Activated naive CD4-positive, alpha-beta T cell treated with anti-CD3 and anti-CD28 coated beads, Interleukin-2, amount 10 ng/mL, durations not matched to agents 7 days and 5 days (primary cell): ENCODE data around the gene CLEC18B.
"Not testable (repeated sequence)": the region's sequence is repeated elsewhere in the genome, so short reads cannot be mapped to it uniquely, and the experiment has no call there.

Experiments used
- CTCF ChIA-PET: fragments of 350-600 bp; sonication (Branson Sonifier 250); formaldehyde crosslinking; loops from one replicate; lab custom pipeline; 2021; ENCODE audit warnings: antibody characterized with exemption; lab: Charles Lee
- DNase-seq: peaks from one replicate; pipeline ENCODE4 v3.0.0-alpha.2; 2020
- H3K27ac Mint-ChIP-seq: one replicate; pipeline ENCODE4 v1.8.0; 2021; ENCODE audit warnings: mild to moderate bottlenecking, moderate library complexity, mixed read lengths
- H3K27me3 Mint-ChIP-seq: one replicate; pipeline ENCODE4 v1.8.0; 2021; ENCODE audit warnings: mild to moderate bottlenecking, mixed read lengths
- H3K36me3 Mint-ChIP-seq: one replicate; pipeline ENCODE4 v1.8.0; 2021; ENCODE audit warnings: mixed read lengths
- H3K4me1 Mint-ChIP-seq: one replicate; pipeline ENCODE4 v1.8.0; 2021; ENCODE audit warnings: mixed read lengths
- H3K4me3 Mint-ChIP-seq: one replicate; pipeline ENCODE4 v1.8.0; 2021; ENCODE audit warnings: mild to moderate bottlenecking, moderate library complexity, mixed read lengths
- H3K9me3 Mint-ChIP-seq: one replicate; pipeline ENCODE4 v1.8.0; 2021; ENCODE audit warnings: mixed read lengths

The CLEC18B gene

DNA sequence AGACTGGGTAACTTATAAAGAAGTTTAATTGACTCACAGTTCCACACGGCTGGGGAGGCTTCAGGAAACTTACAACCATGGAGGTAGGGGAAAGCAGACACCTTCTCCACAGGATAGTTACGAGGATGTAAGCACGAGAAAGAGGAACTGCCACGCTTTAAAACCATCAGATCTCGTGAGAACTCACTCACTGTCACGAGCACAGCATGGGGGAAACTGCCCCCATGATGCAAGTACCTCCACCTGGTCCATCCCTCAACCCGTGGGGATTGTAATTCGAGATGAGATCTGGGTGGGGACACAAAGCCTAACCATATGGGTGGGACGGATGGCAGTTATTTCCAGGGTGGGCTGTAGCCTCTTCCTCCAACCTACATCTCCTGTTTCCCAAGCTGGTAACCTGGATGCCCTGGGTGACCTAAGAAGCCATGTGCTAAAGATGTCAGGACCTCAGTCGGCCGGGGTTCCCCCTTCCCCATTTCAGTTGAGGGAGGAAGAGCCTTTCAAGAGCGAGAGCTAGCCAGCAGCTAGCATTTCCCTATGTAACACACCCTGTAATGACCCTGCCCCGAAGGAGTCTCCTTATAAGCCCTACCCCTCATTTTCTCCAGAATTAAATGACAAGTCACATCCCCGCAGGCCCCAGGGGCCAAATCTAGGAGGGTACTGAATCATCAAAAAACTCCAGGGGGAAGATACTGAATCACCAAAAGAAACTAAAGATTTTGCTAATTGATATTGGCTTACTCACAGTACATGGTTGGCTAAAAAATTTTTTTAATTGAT is 16.9 kb downstream of the CLEC18B start:
- H3K27me3 Mint-ChIP-seq, H3K4me1 Mint-ChIP-seq, H3K4me3 Mint-ChIP-seq, CTCF ChIA-PET, H3K9me3 Mint-ChIP-seq, H3K36me3 Mint-ChIP-seq, DNase-seq, H3K27ac Mint-ChIP-seq: not testable (repeated sequence)

DNA sequence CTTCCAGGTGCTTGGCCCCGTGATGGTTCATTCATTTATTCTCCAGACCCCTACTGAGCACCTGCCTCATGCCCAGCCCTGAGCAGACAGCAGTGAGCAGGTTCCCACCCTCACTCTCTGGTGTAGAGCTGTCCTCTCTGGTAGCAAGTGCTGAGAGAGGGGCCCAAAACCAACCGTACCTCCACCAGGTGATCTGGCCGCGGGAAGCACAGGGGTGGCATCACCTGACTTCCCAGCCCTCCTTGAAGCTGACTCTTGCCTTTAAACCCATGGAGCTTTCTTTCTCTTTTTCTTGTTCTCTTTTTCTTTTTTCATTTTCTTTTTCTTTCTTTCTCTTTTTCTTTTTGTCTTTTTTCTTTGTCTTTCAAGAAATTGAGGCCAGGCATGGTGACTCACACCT is 21.0 kb downstream of the CLEC18B start:
- H3K4me3 Mint-ChIP-seq, H3K4me1 Mint-ChIP-seq, H3K9me3 Mint-ChIP-seq, CTCF ChIA-PET, H3K27ac Mint-ChIP-seq, DNase-seq, H3K36me3 Mint-ChIP-seq: not testable (repeated sequence)
- peaks cover 16% of the 10 kb centered on the region for H3K27me3 Mint-ChIP-seq

DNA sequence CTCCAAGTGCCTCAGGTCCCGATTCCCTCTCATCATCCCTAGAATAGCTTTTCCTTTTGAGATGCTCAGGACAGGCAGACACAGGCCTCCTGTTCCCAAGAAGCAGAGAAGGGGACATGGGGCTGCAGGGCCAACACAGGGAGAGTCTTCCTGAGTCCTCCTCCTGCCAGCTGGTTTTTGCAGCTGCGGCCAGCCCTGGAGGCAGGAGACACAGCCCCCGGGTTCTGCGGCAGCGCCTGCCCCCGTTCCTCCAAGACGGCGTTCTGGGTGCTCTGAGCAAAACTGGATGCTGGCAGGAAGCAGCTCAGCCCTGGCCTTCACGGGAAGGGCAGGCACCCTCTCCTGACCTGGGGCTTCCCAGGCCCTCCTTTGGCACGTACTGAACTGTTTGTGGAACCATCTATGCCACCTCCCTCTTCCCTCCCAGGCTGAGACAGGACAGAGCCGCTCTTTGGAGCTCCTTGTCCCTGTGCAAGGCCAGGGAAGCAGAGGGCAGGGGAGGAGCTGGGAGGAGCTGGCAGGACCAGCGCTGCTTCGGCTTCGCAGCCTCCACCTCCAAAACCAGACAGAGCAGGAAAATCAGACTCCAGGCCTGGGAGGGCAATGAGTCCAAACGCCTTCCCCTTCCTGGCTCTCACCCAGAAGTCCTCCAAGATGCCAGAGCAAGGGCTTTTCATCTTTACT is 22.9 kb downstream of the CLEC18B start:
- H3K36me3 Mint-ChIP-seq, H3K27ac Mint-ChIP-seq, DNase-seq, H3K9me3 Mint-ChIP-seq, H3K4me3 Mint-ChIP-seq, CTCF ChIA-PET, H3K4me1 Mint-ChIP-seq: not testable (repeated sequence)
- H3K27me3 Mint-ChIP-seq = peaks cover 16% of the 10 kb centered on the region

DNA sequence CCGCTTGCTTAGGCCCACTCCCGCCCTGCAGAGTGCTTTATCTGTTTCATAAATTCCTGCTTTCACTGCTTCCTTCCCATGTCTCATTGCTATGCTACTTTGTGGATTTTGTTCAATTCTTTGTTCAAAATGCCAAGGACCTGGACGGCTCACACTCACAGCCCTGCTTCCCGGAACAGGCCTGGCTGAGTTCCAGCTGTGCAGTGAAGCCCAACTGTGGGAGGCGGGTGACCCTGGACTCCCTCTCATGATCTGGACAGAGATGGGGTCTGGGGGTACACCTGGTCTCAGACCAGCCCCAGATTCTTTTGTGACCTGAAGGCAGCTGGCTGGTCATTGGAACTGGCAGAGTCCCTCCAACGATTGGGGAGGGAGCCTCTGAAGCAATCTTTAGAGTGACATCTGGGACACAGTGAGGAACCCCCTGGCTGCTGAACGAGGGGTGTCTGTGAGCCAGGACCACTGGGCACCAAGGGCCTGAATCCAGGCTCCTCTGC is 24.7 kb downstream of the CLEC18B start:
- H3K4me3 Mint-ChIP-seq, DNase-seq, H3K4me1 Mint-ChIP-seq, H3K9me3 Mint-ChIP-seq, H3K36me3 Mint-ChIP-seq, CTCF ChIA-PET, H3K27ac Mint-ChIP-seq: not testable (repeated sequence)
- H3K27me3 Mint-ChIP-seq = peaks cover 18% of the 10 kb centered on the region

DNA sequence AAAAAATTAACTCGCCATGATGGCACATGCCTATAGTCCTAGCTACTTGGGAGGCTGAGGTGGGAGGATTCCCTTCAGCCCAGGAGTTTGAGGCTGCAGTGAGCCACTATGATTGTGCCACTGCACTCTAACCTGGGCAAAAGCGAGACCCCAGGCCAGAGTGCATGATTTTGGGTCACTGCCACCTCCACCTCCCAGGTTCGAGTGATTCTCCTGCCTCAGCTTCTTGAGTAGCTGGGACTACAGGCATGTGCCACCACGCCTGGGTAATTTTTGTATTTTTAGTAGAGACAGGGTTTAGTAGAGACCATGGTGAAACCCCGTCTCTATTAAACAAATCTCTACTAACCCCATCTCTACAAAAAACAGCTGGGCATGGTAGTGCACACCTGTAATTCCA is 26.7 kb downstream of the CLEC18B start:
- H3K9me3 Mint-ChIP-seq, H3K4me3 Mint-ChIP-seq, H3K36me3 Mint-ChIP-seq, H3K4me1 Mint-ChIP-seq, CTCF ChIA-PET, H3K27ac Mint-ChIP-seq, DNase-seq: not testable (repeated sequence)
- H3K27me3 Mint-ChIP-seq = peaks cover 18% of the 10 kb centered on the region

DNA sequence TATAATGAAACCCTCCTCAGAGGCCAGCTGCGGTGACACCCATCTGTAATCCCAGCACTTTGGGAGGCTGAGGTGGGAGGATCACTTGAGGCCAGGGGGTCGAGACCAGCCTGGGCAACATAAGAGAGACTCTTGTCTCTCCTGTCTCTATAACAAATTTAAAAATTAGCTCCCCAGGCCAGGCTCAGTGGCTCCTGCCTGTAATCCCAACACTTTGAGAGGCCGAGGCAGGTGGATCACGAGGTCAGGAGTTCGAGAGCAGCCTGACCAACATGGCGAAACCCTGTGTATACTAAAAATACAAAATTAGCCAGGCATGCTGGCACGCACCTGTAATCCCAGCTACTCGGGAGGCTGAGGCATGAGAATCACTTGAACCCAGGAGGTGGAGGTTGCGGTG is 27.1 kb downstream of the CLEC18B start:
- DNase-seq, H3K36me3 Mint-ChIP-seq, H3K4me3 Mint-ChIP-seq, CTCF ChIA-PET, H3K9me3 Mint-ChIP-seq, H3K27ac Mint-ChIP-seq, H3K4me1 Mint-ChIP-seq: not testable (repeated sequence)
- H3K27me3 Mint-ChIP-seq = peaks cover 18% of the 10 kb centered on the region

DNA sequence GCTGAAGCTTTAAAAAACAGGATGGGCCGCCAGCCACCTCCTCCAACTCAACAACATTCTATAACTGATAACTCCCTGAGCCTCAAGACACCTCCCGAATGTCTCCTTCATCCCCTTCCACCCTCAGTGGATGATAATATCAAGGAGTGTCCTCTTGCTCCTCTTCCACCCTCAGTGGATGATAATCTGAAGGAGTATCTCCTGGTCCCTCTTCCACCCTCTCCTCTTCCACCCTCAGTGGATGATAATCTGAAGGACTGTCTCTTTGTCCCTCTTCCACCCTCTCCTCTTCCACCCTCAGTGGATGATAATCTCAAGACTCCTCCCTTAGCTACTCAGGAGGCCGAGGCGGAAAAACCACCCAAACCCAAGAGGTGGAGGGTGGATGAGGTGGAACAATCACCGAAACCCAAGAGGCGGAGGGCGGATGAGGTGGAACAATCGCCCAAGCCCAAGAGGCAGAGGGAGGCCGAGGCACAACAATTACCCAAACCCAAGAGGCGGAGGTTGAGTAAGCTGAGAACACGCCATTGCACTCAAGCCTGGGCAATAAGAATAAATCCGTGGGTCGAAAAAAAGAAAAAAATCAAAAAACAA is 29.7 kb downstream of the CLEC18B start:
- H3K4me1 Mint-ChIP-seq, DNase-seq, H3K36me3 Mint-ChIP-seq, H3K4me3 Mint-ChIP-seq, H3K27ac Mint-ChIP-seq, CTCF ChIA-PET, H3K9me3 Mint-ChIP-seq, H3K27me3 Mint-ChIP-seq: not testable (repeated sequence)

DNA sequence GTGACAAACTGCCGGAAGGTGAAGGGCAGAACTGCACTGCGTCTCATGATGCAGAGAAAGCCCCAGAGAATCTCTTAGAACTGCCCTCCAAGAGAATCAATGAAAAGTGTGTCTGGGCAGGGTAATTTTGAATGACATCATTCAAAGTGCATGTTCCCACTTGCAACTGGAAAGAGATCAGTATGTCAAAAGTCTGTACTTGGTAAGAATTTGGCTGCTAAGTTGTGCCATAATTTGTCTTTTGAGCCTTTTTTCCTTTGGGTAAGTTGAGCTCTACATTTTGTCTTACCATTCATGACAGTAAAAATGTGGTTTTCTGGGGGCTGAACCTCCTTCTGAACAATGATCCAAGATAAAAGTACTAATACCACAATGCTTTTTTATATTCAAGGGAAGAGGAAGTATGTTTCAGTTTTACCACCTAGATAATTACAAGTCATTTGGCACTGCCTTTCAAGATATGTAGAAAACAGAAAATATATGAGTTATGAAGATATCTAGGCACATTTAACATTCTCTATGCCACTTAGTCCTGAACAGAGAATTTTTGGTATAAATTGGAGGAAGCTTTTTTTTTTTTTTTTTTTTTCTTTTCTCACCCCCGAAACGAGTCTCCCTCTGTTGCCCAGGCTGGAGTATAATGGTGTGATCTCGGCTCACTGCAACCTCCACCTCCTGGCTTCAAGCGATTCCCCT is 38.8 kb downstream of the CLEC18B start:
- H3K27ac Mint-ChIP-seq, CTCF ChIA-PET, DNase-seq, H3K36me3 Mint-ChIP-seq, H3K4me3 Mint-ChIP-seq, H3K4me1 Mint-ChIP-seq, H3K9me3 Mint-ChIP-seq, H3K27me3 Mint-ChIP-seq: not testable (repeated sequence)

DNA sequence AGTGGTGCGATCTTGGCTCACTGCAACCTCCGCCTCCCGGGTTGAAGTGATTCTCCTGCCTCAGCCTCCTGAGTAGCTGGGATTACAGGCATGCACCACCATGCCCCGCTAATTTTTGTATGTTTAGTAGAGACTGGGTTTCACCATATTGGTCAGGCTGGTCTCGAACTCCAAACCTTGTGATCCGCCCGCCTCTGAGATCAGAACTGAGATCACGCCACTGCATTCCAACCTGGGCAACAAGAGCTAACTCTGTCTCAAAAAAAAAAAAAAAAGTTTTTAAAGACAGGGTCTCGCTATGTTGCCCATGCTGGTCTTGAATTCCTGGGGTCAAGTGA is 47.5 kb downstream of the CLEC18B start:
- H3K9me3 Mint-ChIP-seq, H3K4me1 Mint-ChIP-seq, CTCF ChIA-PET, H3K36me3 Mint-ChIP-seq, H3K27me3 Mint-ChIP-seq, DNase-seq, H3K27ac Mint-ChIP-seq, H3K4me3 Mint-ChIP-seq: not testable (repeated sequence)

DNA sequence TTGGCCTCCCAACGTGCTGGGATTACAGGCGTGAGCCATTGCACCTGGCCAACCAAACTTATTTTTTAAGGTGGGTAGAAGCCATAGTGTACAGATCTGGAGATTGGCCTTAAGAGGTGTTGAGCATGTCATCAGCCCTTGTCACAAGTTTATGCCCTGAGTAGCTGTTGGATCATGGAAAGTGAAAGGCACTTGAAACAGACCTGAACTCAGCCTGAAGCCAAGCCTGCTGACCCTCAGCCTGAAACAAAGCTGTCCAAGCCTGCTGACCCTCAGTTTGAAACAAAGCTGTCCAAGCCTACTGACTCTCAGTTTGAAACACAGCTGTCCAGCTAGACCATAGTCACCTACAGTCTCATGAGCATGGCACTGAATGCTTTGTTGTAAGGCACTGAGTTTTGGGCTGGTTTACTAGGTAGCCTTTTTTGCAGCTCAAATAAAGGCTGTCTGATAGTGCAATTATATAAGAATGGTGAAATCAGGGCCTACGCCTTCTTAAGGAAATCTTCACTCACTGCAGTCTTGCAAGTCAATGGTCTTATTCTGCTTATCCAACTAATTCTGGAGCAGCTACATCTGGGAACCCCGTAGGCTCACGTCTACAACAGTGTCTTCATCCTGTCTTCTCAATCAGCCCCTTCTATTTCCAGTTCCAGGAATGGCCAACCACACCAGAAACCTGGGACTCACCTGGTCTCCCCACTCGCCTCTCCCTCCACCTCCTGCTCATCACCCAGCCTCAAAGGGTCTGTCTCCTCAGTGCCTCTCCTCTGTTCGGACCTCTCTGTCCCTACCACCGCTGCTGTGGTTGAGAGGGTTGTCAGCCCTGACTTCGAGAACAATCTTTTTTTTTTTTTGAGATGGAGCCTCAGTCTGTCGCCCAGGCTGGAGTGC is 48.1 kb downstream of the CLEC18B start:
- no peak for DNase-seq
- Mint-ChIP-seq H3K27me3 (no peaks in the 10 kb centered on the region), H3K36me3 (no peaks in the 10 kb centered on the region), H3K4me1 (peaks cover 2% of the 10 kb centered on the region), H3K9me3 (no peaks in the 10 kb centered on the region), H3K4me3 (no peak overlapping the region), H3K27ac (no peak overlapping the region)
- CTCF ChIA-PET = no interaction called here

DNA sequence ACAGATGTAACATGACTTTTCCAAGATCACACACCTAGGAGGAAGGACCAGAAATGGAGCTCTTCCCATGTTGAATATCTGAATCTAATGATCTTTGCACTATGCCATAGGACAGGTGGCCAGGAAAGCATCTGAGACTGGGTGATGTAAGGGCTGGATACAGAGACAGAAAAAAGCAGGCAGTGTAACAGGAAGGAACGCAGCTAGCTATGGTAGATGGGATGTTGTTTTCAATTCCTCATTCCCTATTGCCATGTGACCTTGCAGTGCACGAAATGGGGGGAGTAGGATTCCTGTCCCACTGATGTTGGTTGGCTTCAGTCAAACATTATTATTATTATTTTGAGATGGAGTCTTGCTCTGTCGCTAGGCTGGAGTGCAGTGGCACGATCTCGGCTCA is 48.9 kb downstream of the CLEC18B start:
- no peaks in the 10 kb centered on the region for H3K9me3 Mint-ChIP-seq
- DNase-seq = no peak
- no peak overlapping the region for H3K27ac Mint-ChIP-seq
- H3K4me1 Mint-ChIP-seq = peaks cover 6% of the 10 kb centered on the region
- H3K4me3 Mint-ChIP-seq = no peak overlapping the region
- H3K27me3 Mint-ChIP-seq = no peaks in the 10 kb centered on the region
- peaks cover 1% of the 10 kb centered on the region for H3K36me3 Mint-ChIP-seq
- CTCF ChIA-PET = interaction anchor here (0.9 kb wide), 1 partner anchor 73 kb away, joined by 3 read pairs; no protein-coding TSS in a partner anchor

DNA sequence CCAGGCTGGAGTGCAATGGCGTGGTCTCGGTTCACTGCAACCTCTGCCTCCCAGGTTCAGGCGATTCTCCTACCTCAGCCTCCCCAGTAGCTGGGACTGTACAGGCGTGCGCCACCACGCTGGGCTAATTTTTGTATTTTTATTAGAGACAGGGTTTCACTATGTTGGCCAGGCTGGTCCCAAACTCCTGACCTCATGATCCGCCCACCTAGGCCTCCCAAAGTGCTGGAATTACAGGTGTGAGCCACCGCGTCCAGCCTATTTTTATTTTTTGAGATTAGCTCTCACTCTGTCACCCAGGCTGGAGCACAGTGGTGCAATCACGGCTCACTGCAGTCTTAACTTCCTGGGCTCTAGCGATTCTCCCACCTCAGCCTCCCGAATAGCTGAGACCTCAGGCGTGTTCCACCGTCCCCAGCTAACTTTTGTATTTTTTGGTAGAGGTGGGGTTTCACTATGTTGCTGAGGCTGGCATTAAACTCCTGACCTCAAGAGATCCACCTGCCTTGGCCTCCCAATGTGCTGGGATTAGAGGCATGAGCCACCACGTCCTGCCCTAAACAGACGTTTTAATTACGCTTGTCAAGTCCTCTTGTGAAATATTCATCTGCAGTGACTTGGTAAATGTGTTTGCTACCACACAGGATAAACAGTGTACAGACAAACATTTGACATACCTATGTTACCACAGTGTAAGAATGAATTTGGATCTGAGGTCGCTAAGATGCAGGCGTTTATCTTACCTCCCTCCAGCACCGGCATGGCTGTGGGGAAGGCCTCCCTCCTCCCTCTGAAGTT is 50.7 kb downstream of the CLEC18B start:
- CTCF ChIA-PET = not testable (repeated sequence)
- peaks cover 15% of the 10 kb centered on the region for H3K4me1 Mint-ChIP-seq

More for the DNA sequence above, 50.7 kb downstream of the CLEC18B start:
- H3K27ac Mint-ChIP-seq, H3K4me3 Mint-ChIP-seq, H3K27me3 Mint-ChIP-seq, H3K36me3 Mint-ChIP-seq, H3K9me3 Mint-ChIP-seq, DNase-seq: not testable (repeated sequence)
